ENCODE results near the gene FBXO27.
A peak's percentile ranks its signal among the peaks of the same experiment; 100 is the strongest.
"Not testable (repeated sequence)": the region's sequence is repeated elsewhere in the genome, so short reads cannot be mapped to it uniquely, and the experiment has no call there.

FBXO27 gene

GRCh38 chr19:38993271-38993670, 39.1 kb downstream of the FBXO27 start:
- intact Hi-C loops (cut with DNase I), result no loop called here
- DNase-seq, result no peak

GRCh38 chr19:38990949-38991697, 41.2 kb downstream of the FBXO27 start:
- intact Hi-C loops (cut with DNase I), result no loop called here
- no peak for DNase-seq

DNA sequence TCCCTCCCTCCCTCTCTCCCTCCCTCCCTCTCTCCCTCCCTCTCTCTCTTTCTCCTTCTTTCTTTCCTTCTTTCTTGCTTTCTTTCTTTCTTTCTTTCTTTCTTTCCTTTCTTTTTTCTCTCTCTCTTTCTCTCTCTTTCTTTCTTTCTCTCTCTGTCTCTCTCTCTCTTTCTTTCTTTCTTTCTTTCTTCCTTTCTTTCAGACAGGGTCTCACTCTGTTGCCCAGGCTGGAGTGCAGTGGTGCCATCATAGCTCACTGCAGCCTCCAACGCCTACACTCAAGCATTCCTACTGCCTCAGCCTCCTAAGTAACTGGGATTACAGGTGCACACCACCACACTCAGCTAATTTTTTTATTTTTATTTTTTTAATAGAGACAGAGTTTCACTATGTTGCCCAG, 42.7 kb downstream of the FBXO27 start:
- intact Hi-C loops (cut with DNase I), result not testable (repeated sequence)

GRCh38 chr19:38989066-38989605, 43.2 kb downstream of the FBXO27 start:
- intact Hi-C loops (cut with DNase I), result no loop called here
- peak in 1 of 10 donors; percentile 69 for DNase-seq

More for the DNA sequence above, 42.7 kb downstream of the FBXO27 start:
- peak in 1 of 10 donors; percentile 8 for DNase-seq

DNA sequence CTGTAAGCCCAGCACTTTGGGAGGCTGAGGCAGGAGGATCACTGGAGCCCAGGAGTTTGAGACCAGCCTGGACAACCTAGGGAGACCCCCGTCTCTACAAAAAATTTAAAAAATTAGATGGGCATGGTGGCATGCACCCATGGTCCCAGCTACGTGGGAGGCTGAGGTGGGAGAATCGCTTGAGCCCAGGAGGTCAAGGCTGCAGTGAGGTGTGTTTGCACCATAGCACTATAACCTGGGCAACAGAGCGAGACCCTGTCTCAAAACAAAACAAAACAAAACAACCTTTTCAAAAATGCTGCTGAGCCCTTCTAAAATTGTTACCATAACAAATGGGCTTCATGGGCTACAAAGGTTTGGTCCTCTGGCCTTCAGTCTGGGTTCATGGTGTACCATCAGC, 43.7 kb downstream of the FBXO27 start:
- DNase-seq; intact Hi-C loops (cut with DNase I): not testable (repeated sequence)

DNA sequence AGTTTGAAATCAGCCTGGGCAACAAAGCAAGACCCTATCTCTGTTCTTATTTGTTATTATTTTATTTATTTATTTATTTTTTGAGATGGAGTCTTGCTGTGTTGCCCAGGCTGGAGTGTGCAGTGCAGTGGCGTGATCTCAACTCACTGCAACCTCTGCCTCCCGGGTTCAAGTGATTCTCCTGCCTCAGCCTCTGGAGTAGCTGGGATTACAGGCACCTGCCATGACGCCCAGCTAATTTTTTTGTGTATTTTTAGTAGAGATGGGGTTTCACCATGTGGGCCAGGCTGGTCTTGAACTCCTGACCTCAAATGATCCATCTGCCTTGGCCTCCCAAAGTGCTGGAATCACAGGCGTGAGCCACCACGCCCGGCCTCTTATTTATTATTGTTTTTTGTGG, 44.6 kb downstream of the FBXO27 start:
- intact Hi-C loops (cut with DNase I); DNase-seq: not testable (repeated sequence)

- intact Hi-C loops (cut with DNase I), result no loop called here
- peak in 1 of 10 donors; percentile 12 for DNase-seq
Measured at GRCh38 chr19:38985262-38985661, 47.1 kb downstream of the FBXO27 start.

DNA sequence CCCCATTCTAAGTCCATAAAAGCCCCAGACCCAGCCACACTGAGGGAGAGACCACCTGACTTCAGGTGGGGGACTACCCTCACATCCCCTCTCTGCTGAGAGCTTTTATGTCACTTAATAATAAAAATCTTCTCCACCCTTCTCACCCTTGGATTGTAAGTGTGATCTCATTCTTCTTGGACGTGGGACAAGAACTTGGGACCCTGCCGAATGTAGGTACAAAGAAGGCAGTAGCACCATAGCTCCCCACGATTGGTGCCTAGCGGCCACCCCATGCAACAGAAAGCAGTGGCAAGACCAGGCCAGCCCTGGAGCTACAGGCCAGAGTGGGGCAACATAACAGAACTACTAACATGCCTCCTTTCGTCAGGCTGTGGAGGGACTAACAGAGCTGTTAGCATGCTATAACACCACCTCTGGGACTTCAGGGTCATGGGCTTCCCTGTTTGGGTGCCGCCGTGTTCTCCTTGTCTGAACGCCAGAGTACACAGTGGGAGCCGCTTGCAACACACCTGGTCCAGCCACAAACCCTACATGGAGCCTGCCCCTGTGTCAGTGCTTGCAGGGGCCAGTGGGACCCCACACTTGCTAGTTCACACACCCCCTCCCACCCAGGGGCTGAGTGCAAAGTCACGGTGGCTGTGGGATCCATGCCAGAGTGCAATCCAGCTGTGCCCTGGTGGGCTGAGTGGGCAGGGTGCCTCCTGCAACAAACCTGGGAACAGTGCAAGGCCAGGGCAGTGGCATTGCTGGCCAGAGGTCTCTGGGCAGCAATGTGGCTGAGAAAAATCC, 51.6 kb downstream of the FBXO27 start:
- intact Hi-C loops (cut with DNase I), result no loop called here
- no peak for DNase-seq

DNA sequence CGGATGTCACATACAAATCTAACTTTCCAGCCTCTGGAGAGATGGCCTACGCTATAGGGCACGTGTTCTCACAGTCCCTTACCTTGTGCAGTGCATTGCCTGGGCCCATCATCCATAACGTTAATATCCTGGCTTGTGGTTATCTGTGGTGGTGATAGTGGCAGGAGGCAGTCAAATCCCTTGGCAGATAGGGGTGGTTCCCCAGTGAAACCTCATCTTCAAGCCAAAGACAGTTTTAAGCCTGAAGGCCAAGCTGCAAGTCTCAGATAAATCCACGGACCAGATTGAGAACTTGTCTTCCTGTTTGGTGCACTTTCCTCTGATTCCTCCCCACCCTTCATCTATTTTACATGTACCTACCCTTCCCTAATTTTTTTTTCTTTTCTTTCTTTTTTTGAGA, 52.5 kb downstream of the FBXO27 start:
- DNase-seq, result no peak
- intact Hi-C loops (cut with DNase I), result loop anchor here (10.0 kb wide), 1 partner anchor 55 kb away; the partner anchor contains the start of gene FBXO27

- no peak for DNase-seq
- intact Hi-C loops (cut with DNase I), result loop anchor here (10.0 kb wide), 1 partner anchor 56 kb away; the partner anchor contains the start of gene FBXO27
Measured at GRCh38 chr19:38978326-38978689, 54.0 kb downstream of the FBXO27 start.

DNA sequence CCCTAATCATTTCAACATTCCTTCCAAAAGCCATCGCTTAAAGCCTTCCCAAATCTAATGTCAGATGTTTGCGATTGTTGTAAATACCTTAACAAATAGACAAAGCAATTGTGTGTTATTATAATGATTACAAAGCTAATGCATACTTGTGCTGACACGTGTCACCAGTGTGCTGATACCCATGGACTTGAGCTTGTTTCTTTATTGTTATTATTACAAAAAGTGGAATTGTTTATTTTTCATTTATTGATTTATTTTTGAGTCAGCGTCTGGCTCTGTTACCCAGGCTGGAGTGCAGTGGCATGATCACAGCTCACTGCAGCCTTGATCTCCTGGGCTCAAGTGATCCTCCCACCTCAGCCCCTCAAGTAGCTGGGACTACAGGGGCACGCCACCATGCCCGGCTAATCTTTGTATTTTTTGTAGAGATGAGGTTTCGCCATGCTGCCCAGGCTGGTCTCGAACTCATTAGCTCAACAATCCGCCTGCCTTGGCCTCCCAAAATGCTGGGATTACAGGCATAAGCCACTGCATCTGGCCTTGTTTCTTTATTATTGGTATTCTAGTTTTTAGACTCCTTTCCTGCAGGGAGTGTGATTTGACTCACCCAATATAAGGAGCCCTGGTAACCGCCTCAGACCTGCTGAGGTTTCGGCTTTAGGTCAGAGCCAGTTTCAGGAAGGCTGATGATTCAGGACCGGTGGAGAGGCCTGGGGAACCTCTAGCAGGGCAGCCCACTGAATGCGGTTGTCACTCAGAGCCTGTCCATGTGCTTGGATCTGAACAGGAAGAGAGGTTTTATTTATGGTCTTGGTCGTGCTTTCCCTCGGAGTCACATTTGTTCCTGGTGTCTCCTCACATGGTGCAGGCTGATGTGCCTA, 54.7 kb downstream of the FBXO27 start:
- intact Hi-C loops (cut with DNase I), result loop anchor here (10.0 kb wide), 1 partner anchor 57 kb away; the partner anchor contains the start of gene FBXO27
- peak in 1 of 10 donors; percentile 20 for DNase-seq

GRCh38 chr19:38975861-38976271, 56.5 kb downstream of the FBXO27 start:
- intact Hi-C loops (cut with DNase I), result loop anchor here (10.0 kb wide), 1 partner anchor 59 kb away; the partner anchor contains the start of gene FBXO27
- peak in 3 of 10 donors; percentile 8 to 75 (median 10) for DNase-seq

GRCh38 chr19:38975214-38975860, 57.0 kb downstream of the FBXO27 start, which contains the start of gene FBXO17:
Gene FBXO17 (minus strand): TSS chr19:38975742. CDS start chr19:38950319, 25,423 bp downstream.
- intact Hi-C loops (cut with DNase I), result loop anchor here (10.0 kb wide), 1 partner anchor 59 kb away; the partner anchor contains the start of gene FBXO27
- peak; percentile 21 to 94 (median 62) for DNase-seq

GRCh38 chr19:38974624-38975213, 57.6 kb downstream of the FBXO27 start:
- no peak for DNase-seq
- intact Hi-C loops (cut with DNase I), result loop anchor here (10.0 kb wide), 1 partner anchor 60 kb away; the partner anchor contains the start of gene FBXO27
